ENCODE measurements around the gene SH3PXD2A. TPM values are rescaled to one million over a fixed set of nuclear protein-coding genes. Genes with fewer than 3 reads are reported as not detected.

Gene SH3PXD2A
- total and polyA plus RNA-seq, 3 donors from 2014 or later: 10.8 to 12.1 (median 12.0) TPM

GRCh38 chr10:103851261-103851660, 4.1 kb downstream of the SH3PXD2A start:
- TF ChIP-seq POLR2A (IDR thresholded peaks at IDR 0.05): no peak
- no peak for TF ChIP-seq CTCF (IDR thresholded peaks at IDR 0.05)
- no peak for DNase-seq
- WGBS, 2 donors: 76 to 89% methylated on average over 3 to 4 of the region's 4 CpGs
- Histone ChIP-seq H3K4me1 (peaks cover 43% of the 10 kb centered on the region), H3K36me3 (ENCODE audit: low read depth, missing control alignments) (no peaks in the 10 kb centered on the region), H3K27me3 (no peaks in the 10 kb centered on the region), H3K9me3 (no peaks in the 10 kb centered on the region), H3K27ac (no peak overlapping the region), H3K4me3 (no peak overlapping the region)
- intact Hi-C loops (cut with DNase I; ENCODE audit: low total_unique reads): no loop called here

- Histone ChIP-seq H3K4me1 (peaks cover 43% of the 10 kb centered on the region), H3K27me3 (no peaks in the 10 kb centered on the region), H3K9me3 (no peaks in the 10 kb centered on the region), H3K36me3 (ENCODE audit: low read depth, missing control alignments) (no peaks in the 10 kb centered on the region), H3K4me3 (no peak overlapping the region), H3K27ac (peak overlapping the region in 1 of 2 donors; percentile 19)
- WGBS, 2 donors: 68 to 71% methylated on average over 3 of the region's 3 CpGs
- peak; percentile 44 for DNase-seq
- intact Hi-C loops (cut with DNase I; ENCODE audit: low total_unique reads): no loop called here
- TF ChIP-seq CTCF (IDR thresholded peaks at IDR 0.05) (no peak), POLR2A (IDR thresholded peaks at IDR 0.05) (no peak)
Observed at GRCh38 chr10:103850572-103850895, 4.8 kb downstream of the SH3PXD2A start.

DNA sequence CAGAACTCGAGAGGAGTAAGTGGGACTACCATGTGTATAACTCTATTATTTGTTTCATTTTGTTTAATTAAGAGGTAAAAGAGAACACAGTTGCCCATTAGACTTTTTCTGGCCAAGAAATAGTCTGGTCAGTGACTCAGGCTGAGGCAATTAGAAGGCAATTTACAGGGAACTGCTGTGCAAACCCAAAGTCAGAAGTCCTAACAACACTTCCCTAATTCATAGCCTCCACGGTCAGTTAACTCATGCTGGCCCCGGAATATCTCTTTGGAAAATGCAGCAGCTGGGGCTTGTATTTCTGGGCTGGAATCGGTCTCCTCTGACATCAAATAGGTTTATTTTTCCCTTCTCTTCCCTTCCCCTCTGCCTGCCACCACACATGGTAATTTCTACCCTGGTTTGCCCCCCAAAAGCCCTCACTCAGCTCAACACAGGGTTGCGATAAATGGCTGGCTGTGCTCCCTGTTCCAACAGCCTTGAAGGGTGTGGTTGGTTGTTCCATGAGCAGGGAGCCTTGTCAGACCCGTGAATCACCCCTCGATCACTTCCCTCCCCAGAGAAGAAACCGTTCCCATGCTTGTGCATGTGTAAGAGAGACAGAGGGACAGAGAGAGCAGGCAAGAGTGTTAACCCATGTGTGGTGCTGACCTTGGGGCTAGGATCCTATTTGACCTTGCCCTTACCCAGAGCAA, 5.3 kb downstream of the SH3PXD2A start:
- Histone ChIP-seq H3K4me3 (no peak overlapping the region), H3K9me3 (no peaks in the 10 kb centered on the region), H3K4me1 (peaks cover 43% of the 10 kb centered on the region), H3K36me3 (ENCODE audit: low read depth, missing control alignments) (no peaks in the 10 kb centered on the region), H3K27ac (peak overlapping the region in 1 of 2 donors; percentile 19), H3K27me3 (no peaks in the 10 kb centered on the region)
- TF ChIP-seq CTCF (IDR thresholded peaks at IDR 0.05) (no peak), POLR2A (IDR thresholded peaks at IDR 0.05) (no peak)
- DNase-seq: no peak
- intact Hi-C loops (cut with DNase I; ENCODE audit: low total_unique reads): no loop called here
- 46 to 51% methylated on average over 8 of the region's 8 CpGs for WGBS, 2 donors

GRCh38 chr10:103849212-103849877, 6.0 kb downstream of the SH3PXD2A start:
- Histone ChIP-seq H3K36me3 (ENCODE audit: low read depth, missing control alignments) (no peaks in the 10 kb centered on the region), H3K27ac (peak overlapping the region in 1 of 2 donors; percentile 19), H3K27me3 (no peaks in the 10 kb centered on the region), H3K4me3 (no peak overlapping the region), H3K9me3 (no peaks in the 10 kb centered on the region), H3K4me1 (peaks cover 40% of the 10 kb centered on the region)
- WGBS, 2 donors: 90 to 95% methylated on average over 8 to 10 of the region's 10 CpGs
- DNase-seq: no peak
- intact Hi-C loops (cut with DNase I; ENCODE audit: low total_unique reads): no loop called here
- TF ChIP-seq CTCF (IDR thresholded peaks at IDR 0.05): no peak
- TF ChIP-seq POLR2A (IDR thresholded peaks at IDR 0.05): no peak
